Heart left ventricle (tissue), 13 donors: ENCODE data around the gene EIF5B.

ENCODE experiments used
- POLR2A ChIP-seq, 2 donors: fragments of 450-650 bp; IDR thresholded peaks; one replicate each; pipeline ENCODE4 v1.6.1; 2017; ENCODE audit warnings: antibody characterized with exemption in 2 of 2, mild to moderate bottlenecking in 2 of 2, moderate library complexity in 2 of 2
- TF ChIP-seq, protein P1 (sequence below), 12 donors: fragments of 200-600 bp; sonication (generic) in 4 of 12; IDR thresholded peaks; one replicate each; pipeline versions ENCODE4 v1.5.0 to v1.8.0; 2018 to 2022; ENCODE audit warnings: antibody characterized with exemption in 12 of 12, mild to moderate bottlenecking in 5 of 12
- donor health status: ischemic (EF 13 %, LVEDD 7.1; RV severe dilation, severe dysfunction).
- donor health status: DM: no; HTN: yes; CAD: no.
- donor health status: DM: no; HTN: no; CAD: no.
- donor health status: ischemic (EF 25% LVEDD 6.9; RV normal size, moderate dysfunction).
- donor health status: ischemic (EF 25% LVEDD 5.7; RV mildly dilated, moderate dysfunction).
- donor health status: ischemic (EF 35%, LVEDD 5.7; RV mildly dilated, moderate dysfunction).
- donor health status: nonischemic (EF 11% LVEDD 7.7; RV severe dilation, severe dysfunction).
- donor health status: DM: yes; HTN: yes; CAD: no.
- donor health status: PGD.
- donor health status: ischemic (EF 29% LVEDD 5.4; RV normal size, mild dysfunction).
- donor health status: nonischemic (EF 23%, LVEDD 6.1; RV moderate dilation, normal function).

DNA sequence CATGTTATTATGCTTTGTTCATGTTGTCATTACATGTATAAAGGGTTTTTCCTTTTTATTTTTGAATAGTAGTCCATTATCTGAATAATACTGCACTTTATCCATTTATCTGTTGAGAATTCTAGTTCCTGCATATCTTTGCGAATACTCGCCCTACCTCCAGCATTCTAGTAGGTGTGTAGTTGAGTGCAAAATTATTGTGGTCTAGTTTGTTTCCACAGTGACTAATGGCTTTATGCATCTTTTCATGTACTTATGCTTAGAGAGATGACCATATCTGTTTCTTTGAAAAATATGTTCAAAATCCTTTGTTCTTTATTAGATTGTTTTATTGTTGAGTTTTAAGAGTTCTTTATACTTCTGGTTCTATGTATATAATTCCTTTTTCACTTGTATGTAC is 48.8 kb downstream of the EIF5B start:
- TF ChIP-seq, protein P1, sequence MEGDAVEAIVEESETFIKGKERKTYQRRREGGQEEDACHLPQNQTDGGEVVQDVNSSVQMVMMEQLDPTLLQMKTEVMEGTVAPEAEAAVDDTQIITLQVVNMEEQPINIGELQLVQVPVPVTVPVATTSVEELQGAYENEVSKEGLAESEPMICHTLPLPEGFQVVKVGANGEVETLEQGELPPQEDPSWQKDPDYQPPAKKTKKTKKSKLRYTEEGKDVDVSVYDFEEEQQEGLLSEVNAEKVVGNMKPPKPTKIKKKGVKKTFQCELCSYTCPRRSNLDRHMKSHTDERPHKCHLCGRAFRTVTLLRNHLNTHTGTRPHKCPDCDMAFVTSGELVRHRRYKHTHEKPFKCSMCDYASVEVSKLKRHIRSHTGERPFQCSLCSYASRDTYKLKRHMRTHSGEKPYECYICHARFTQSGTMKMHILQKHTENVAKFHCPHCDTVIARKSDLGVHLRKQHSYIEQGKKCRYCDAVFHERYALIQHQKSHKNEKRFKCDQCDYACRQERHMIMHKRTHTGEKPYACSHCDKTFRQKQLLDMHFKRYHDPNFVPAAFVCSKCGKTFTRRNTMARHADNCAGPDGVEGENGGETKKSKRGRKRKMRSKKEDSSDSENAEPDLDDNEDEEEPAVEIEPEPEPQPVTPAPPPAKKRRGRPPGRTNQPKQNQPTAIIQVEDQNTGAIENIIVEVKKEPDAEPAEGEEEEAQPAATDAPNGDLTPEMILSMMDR (IDR thresholded peaks at IDR 0.05) = no peak
- no peak for TF ChIP-seq POLR2A (IDR thresholded peaks at IDR 0.05)
